SKM-1 (cell line): Measurements from ENCODE around the gene DOK4.

Source experiments
- DNase-seq: peaks from one replicate; lab custom pipeline; 2025; ENCODE audit not compliant: unreplicated experiment; lab: John Stamatoyannopoulos, UW

DOK4 gene

GRCh38 chr16:57478396-57479204, 7.7 kb downstream of the DOK4 start:
- DNase-seq: no peak

- DNase-seq: no peak
Measured at GRCh38 chr16:57477531-57478202, 8.6 kb downstream of the DOK4 start.

- no peak for DNase-seq
Measured at GRCh38 chr16:57476546-57477410, 9.5 kb downstream of the DOK4 start.

DNA sequence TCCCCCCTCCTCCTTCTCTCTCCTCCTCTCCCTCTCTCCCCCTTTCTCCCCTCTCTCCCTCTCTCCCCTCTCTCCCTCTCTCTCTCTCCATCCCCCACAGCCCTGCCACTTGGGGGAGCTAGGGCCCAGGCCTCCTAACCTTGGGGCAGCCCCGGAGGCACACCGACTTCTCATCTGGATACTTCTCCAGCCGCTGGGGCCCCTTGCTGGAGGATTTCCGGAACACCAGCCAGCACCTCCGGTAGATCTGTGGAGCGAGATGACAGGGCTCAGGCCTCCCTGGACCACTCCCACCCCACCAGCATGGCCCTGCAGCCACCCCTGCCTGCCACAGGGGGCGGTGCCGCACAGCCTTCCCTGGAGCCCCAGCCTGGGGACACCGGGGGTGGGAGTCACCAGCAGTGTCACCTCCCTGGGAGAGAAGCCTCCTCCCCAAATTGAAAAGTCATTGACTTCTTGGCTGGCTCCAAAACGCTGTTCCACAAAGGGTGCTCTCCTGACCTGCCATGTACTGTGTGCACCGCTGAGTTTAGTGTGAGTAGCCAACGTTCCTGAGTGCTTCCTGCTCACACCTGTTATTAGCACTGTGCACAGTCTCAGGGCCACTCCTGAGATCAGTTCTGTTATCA, 10.5 kb downstream of the DOK4 start:
- DNase-seq: peak; percentile 91

- DNase-seq: no peak
Measured at GRCh38 chr16:57474671-57475661, 11.3 kb downstream of the DOK4 start.

DNA sequence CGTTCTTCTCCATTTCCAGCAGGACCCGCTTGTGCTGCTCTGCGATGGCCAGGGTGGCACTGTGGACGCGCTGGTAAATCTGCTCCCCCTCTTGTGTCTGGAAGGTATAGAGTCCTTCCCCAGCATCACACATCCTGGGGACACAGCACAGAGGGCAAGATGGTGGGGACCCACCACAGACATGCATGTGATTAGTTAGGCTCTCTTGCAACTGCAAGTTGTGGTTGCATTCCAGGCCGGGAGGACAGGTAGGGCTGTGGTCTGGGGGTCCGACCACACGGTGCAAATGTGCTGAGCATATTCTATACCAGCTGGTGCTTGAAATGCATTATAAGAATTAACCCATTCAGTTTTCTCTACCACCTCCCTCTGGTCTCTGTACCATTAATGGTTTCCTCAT, 12.4 kb downstream of the DOK4 start:
- DNase-seq: no peak

GRCh38 chr16:57473176-57473840, 13.0 kb downstream of the DOK4 start:
- no peak for DNase-seq

GRCh38 chr16:57472665-57473060, 13.6 kb downstream of the DOK4 start:
- DNase-seq: no peak

DNA sequence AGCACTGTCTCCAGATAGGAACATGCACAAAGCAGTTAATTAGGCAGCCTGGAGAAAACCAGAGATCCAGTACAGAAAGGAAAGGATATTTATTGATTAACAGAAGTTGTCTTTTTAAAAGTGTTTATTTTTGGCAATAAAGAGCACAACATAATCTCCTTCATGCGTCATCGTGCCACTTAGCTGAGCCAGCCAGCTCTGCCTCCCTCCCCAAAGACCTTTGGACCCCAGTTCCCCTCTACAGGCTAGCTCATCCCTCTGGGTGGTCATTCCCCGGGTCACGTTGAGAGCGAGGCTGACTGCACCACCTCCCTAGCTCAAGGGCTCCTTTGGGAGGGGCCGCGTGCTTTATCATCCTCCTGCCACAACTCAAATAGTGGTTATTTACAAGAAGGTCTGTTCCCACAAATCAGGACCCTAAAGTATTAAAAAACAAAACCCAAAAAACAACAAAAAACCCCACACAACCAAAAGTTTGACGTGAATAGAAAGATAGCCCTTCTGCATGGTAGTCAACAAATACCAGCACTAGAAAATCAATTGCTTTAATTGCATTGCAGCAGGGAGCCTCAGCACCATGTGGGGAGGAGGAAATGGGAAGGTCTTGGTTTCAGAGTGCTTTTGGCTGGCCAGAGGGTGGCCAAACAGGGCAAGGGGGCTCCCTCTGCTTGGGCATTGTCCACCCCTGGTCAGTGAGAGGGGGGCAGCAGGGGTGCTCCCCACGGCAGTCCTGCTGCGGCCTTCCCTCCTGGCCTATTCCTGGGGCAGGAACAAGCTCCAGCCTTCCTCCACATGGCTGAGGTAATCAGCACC, 14.2 kb downstream of the DOK4 start:
- DNase-seq: no peak

- DNase-seq: no peak
Measured at GRCh38 chr16:57471209-57471608, 15.1 kb downstream of the DOK4 start.

DNA sequence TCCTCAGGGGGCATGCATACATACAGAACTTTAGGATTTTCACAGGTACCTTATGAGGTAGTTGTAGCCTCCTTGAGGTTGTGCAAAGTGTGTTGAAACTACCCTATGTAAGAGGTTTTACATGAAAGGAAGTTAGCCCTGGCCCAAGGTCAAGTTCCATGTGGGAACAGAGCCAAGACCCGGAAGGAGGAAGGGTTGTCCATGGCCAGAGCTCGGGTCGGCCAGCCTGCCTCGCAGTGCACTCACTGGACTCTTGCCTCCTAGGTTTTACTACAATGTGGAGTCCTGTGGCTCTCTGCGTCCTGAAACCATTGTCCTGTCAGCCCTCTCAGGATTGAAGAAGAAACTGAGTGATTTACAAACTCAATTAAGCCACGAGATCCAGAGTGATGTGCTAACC, 15.6 kb downstream of the DOK4 start:
- no peak for DNase-seq

- DNase-seq: no peak
Measured at GRCh38 chr16:57469917-57470470, 16.3 kb downstream of the DOK4 start.

DNA sequence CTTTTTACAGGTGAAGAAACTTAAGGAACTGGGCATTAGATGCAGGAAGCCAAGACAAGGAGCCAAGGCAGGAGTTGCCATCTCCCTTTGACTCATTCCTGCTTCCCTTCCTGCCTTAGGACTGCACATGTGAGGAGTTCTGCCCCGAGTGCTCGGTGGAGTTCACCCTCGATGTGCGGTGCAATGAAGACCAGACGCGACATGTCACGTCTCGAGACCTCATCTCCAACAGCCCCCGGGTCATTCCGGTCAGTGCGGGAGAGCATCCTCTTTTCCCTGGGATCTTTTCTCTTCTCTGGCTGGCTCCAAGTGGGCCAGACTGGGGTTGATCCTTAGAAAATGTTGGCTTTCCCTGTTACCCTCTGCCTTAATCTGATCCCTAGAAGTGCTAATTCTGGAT, 17.2 kb downstream of the DOK4 start:
- no peak for DNase-seq

DNA sequence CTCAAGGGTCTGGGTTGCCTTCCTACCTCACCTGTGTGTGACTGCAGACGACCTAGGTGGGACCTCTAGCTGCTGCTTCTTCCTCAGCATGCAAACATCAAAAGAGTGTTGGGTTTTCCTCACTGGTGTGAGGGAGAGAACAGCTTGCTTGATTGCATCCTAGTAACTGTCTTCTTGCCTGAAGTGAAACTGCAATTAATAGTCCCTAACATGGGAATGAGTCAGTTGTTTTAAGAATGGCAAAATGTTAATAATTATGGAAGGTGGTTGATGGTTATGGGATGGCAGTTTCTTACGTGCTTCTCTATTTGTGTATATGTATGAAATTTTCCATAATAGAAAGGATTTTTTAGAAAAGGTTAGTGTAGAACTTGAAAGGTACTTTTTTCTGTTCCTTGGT, 17.9 kb downstream of the DOK4 start:
- DNase-seq: no peak

GRCh38 chr16:57464523-57464922, 21.8 kb downstream of the DOK4 start:
- no peak for DNase-seq

DNA sequence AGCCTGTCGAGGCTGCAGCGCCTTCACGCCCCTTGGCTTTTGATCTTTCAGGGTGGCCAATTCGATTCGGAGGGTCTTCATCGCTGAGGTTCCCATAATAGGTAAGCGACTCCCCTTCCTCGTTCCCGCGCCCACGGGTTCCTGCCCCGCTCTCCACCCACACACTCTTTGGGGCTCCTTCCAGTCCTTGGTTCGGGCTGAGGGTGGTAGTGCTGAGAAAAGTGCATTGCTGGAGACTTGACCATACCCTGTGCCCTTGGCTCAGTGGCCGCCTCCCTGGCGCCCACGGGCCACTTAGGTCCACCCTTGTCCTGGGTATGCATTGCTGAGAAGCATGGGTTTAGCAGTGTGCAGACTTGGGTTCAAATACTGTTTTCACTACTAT, 23.3 kb downstream of the DOK4 start:
- no peak for DNase-seq

DNA sequence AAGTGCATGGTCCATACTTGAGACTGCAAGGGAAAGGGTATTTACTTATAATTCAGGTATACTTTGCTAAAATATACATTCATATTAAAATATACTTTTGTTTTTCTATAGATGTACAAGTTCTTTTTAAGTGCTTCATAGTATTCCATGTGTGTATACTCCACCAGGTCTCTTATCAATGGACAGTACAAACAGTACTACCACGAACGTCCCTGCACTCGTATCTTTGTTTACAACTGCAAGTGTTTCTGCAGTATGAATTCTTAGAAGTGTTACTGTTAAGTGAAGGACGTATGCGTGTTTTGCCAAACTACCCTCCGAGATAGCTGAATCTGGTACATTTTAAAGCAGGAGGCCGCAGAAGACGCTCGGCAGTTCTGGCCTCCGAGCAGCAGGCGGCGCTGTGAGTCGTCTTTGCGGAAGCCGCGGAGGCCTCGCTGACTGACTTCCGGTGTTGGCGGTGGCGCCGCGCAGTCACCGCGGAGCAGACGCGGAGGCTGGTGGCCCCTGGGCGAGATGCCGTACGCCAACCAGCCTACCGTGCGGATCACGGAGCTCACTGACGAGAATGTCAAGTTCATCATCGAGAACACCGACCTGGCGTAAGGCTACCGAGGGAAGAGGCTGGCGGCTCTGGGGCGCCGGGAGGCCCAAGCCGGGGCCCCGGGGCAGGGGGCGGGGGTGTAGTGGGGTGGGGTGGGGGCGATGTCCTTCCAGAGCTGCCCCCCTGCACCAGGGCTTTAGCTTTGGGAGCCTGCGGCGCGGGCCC, 23.9 kb downstream of the DOK4 start, which contains the start of gene POLR2C:
Gene POLR2C (plus strand): TSS at position 471 of the 769 bp plus-strand sequence. CDS start 46 bp downstream, at position 517.
- peak; percentile 73 for DNase-seq
